Measurements from ENCODE around the gene GLIS1.
A peak's percentile ranks its signal among the peaks of the same experiment; 100 is the strongest.

The GLIS1 gene

DNA sequence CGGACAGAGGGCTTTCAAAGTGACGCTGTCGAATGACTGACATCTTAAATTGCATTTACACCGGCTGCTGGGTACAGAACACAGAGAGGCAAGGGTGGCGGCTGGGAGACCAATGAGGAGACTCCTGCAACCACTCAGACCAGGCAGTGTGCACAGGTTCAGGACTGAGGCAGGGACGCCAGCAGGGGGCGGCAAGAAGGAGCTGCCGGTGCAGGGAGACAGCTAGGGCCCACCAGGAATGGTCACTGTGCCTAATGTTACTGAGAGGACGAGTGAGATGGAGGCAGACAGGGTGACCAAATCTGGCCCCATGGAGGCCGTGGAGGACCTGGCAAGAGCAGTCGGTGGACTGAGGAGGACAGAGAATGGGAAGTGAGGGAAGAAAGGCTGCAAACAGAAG is 23.5 kb downstream of the GLIS1 start:
- Histone ChIP-seq H3K9me3 (ENCODE audit: control insufficient read depth, low read length) (no peaks in the 10 kb centered on the region), H3K27me3 (ENCODE audit: control insufficient read depth in 1 of 2, insufficient read depth in 1 of 2, low read length in 2 of 2) (peaks cover 0 to 60% of the 10 kb centered on the region in 2 experiments), H4K91ac (ENCODE audit: low read length) (no peak overlapping the region), H3K27ac (ENCODE audit: low read length, poor library complexity, severe bottlenecking) (no peak overlapping the region), H3K14ac (ENCODE audit: low read length in 2 of 2) (peak overlapping the region in 1 of 2 experiments; percentile 10), H3K23ac (ENCODE audit: low read length in 2 of 2) (peak overlapping the region in 1 of 2 experiments; percentile 6), H2BK5ac (ENCODE audit: low read depth, low read length, poor library complexity, severe bottlenecking) (no peak overlapping the region), H3K79me1 (replicated peaks; ENCODE audit: low read length, poor library complexity, severe bottlenecking) (peaks cover 44% of the 10 kb centered on the region), H4K8ac (ENCODE audit: low read length) (no peak overlapping the region), H2BK120ac (ENCODE audit: low read depth, low read length) (no peak overlapping the region), H3K4ac (ENCODE audit: low read depth in 1 of 2, low read length in 2 of 2) (no peak overlapping the region), H2AK5ac (ENCODE audit: low read length, severe bottlenecking) (no peak overlapping the region), H3K18ac (ENCODE audit: low read depth in 1 of 2, low read length in 2 of 2) (no peak overlapping the region), H3K4me1 (ENCODE audit: control insufficient read depth, insufficient read depth, low read depth, low read length) (peaks cover 11% of the 10 kb centered on the region), H3K4me2 (ENCODE audit: low read length, poor library complexity, severe bottlenecking) (no peak overlapping the region), H2BK12ac (ENCODE audit: low read length in 2 of 2) (no peak overlapping the region), H2AFZ (ENCODE audit: low read depth, low read length) (no peak overlapping the region), H3K36me3 (ENCODE audit: control insufficient read depth in 1 of 2, insufficient read depth in 2 of 2, low read depth in 1 of 2, low read length in 2 of 2) (peaks cover 0 to 25% of the 10 kb centered on the region in 2 experiments), H2BK15ac (ENCODE audit: low read depth, poor library complexity, severe bottlenecking) (no peak overlapping the region), H3K9ac (ENCODE audit: low read length) (no peak overlapping the region), H3K4me3 (ENCODE audit: insufficient read depth in 1 of 2, low read depth in 1 of 2, low read length in 2 of 2) (no peak overlapping the region)
- peak; percentile 26 for DNase-seq
- WGBS, result 51% methylated on average over 11 of the region's 11 CpGs

DNA sequence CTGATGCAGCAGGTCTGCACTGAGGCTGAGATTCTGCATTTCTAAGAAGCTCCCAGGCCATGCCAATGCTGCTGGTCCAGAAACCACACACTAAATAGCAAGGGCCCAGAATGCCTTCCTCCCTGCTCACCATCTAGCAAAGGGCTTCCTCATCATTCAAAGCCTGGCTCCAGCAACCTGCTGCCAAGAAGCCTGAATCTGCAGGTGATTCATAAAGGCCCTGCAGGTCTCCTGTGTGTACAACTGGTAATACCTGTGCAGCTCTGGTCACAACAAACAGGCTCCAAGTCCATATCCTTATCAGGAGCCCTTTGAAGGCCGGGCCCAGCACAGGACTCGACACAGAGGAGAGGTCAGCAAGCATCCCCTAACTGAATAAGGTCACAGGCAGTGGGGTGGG is 26.7 kb downstream of the GLIS1 start:
- peaks cover 0 to 28% of the 10 kb centered on the region in 2 experiments for H3K36me3 ChIP-seq (ENCODE audit: control insufficient read depth in 1 of 2, insufficient read depth in 2 of 2, low read depth in 1 of 2, low read length in 2 of 2)
- no peak overlapping the region for H4K8ac ChIP-seq (ENCODE audit: low read length)
- no peak overlapping the region for H3K4me2 ChIP-seq (ENCODE audit: low read length, poor library complexity, severe bottlenecking)
- no peak for DNase-seq
- no peak overlapping the region for H2AFZ ChIP-seq (ENCODE audit: low read depth, low read length)
- H3K9me3 ChIP-seq (ENCODE audit: control insufficient read depth, low read length), result no peaks in the 10 kb centered on the region
- H2BK120ac ChIP-seq (ENCODE audit: low read depth, low read length), result no peak overlapping the region
- no peak overlapping the region for H3K14ac ChIP-seq (ENCODE audit: low read length in 2 of 2)
- no peak overlapping the region for H3K9ac ChIP-seq (ENCODE audit: low read length)
- H3K4ac ChIP-seq (ENCODE audit: low read depth in 1 of 2, low read length in 2 of 2), result no peak overlapping the region
- no peak overlapping the region for H3K23ac ChIP-seq (ENCODE audit: low read length in 2 of 2)
- no peak overlapping the region for H3K4me3 ChIP-seq (ENCODE audit: insufficient read depth in 1 of 2, low read depth in 1 of 2, low read length in 2 of 2)
- H2BK15ac ChIP-seq (ENCODE audit: low read depth, poor library complexity, severe bottlenecking), result no peak overlapping the region
- peaks cover 44% of the 10 kb centered on the region for H3K79me1 ChIP-seq (replicated peaks; ENCODE audit: low read length, poor library complexity, severe bottlenecking)
- H2AK5ac ChIP-seq (ENCODE audit: low read length, severe bottlenecking), result no peak overlapping the region
- 74% methylated on average over 2 of the region's 2 CpGs for whole genome bisulfite sequencing
- no peak overlapping the region for H3K27ac ChIP-seq (ENCODE audit: low read length, poor library complexity, severe bottlenecking)
- H3K27me3 ChIP-seq (ENCODE audit: control insufficient read depth in 1 of 2, insufficient read depth in 1 of 2, low read length in 2 of 2), result peaks cover 0 to 60% of the 10 kb centered on the region in 2 experiments
- peaks cover 12% of the 10 kb centered on the region for H3K4me1 ChIP-seq (ENCODE audit: control insufficient read depth, insufficient read depth, low read depth, low read length)
- no peak overlapping the region for H2BK12ac ChIP-seq (ENCODE audit: low read length in 2 of 2)
- H2BK5ac ChIP-seq (ENCODE audit: low read depth, low read length, poor library complexity, severe bottlenecking), result no peak overlapping the region
- no peak overlapping the region for H4K91ac ChIP-seq (ENCODE audit: low read length)
- no peak overlapping the region for H3K18ac ChIP-seq (ENCODE audit: low read depth in 1 of 2, low read length in 2 of 2)

DNA sequence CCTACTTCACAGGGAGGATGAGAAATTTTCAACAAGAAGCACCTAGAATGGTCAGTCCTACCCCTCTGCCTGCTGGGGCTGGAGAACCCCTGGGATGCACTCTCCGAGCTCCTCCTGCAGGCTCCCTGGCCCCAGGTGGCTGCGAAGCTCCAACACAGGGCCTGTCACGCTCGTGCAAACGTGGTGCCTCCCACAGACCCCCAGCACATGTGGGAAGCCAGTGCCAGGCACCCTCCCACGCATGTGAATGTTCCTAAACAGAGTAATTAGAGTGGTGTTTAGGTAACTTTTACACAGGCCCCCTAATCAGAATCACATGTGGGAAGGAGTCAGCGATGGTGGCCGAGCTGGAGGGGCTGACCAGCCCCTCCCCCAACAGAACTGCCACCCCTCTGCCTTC is 28.4 kb downstream of the GLIS1 start:
- Histone ChIP-seq H3K4ac (ENCODE audit: low read depth in 1 of 2, low read length in 2 of 2) (no peak overlapping the region), H3K23ac (ENCODE audit: low read length in 2 of 2) (no peak overlapping the region), H4K91ac (ENCODE audit: low read length) (no peak overlapping the region), H3K4me2 (ENCODE audit: low read length, poor library complexity, severe bottlenecking) (no peak overlapping the region), H3K4me3 (ENCODE audit: insufficient read depth in 1 of 2, low read depth in 1 of 2, low read length in 2 of 2) (no peak overlapping the region), H3K36me3 (ENCODE audit: control insufficient read depth in 1 of 2, insufficient read depth in 2 of 2, low read depth in 1 of 2, low read length in 2 of 2) (peaks cover 0 to 25% of the 10 kb centered on the region in 2 experiments), H3K9me3 (ENCODE audit: control insufficient read depth, low read length) (no peaks in the 10 kb centered on the region), H2BK15ac (ENCODE audit: low read depth, poor library complexity, severe bottlenecking) (no peak overlapping the region), H3K27ac (ENCODE audit: low read length, poor library complexity, severe bottlenecking) (no peak overlapping the region), H3K18ac (ENCODE audit: low read depth in 1 of 2, low read length in 2 of 2) (no peak overlapping the region), H3K9ac (ENCODE audit: low read length) (no peak overlapping the region), H2AK5ac (ENCODE audit: low read length, severe bottlenecking) (no peak overlapping the region), H3K14ac (ENCODE audit: low read length in 2 of 2) (no peak overlapping the region), H2AFZ (ENCODE audit: low read depth, low read length) (no peak overlapping the region), H3K4me1 (ENCODE audit: control insufficient read depth, insufficient read depth, low read depth, low read length) (peaks cover 11% of the 10 kb centered on the region), H3K79me1 (replicated peaks; ENCODE audit: low read length, poor library complexity, severe bottlenecking) (peaks cover 41% of the 10 kb centered on the region), H2BK120ac (ENCODE audit: low read depth, low read length) (no peak overlapping the region), H2BK5ac (ENCODE audit: low read depth, low read length, poor library complexity, severe bottlenecking) (no peak overlapping the region), H4K8ac (ENCODE audit: low read length) (no peak overlapping the region), H3K27me3 (ENCODE audit: control insufficient read depth in 1 of 2, insufficient read depth in 1 of 2, low read length in 2 of 2) (peaks cover 0 to 63% of the 10 kb centered on the region in 2 experiments), H2BK12ac (ENCODE audit: low read length in 2 of 2) (no peak overlapping the region)
- DNase-seq, result no peak
- WGBS, result 74% methylated on average over 8 of the region's 8 CpGs

DNA sequence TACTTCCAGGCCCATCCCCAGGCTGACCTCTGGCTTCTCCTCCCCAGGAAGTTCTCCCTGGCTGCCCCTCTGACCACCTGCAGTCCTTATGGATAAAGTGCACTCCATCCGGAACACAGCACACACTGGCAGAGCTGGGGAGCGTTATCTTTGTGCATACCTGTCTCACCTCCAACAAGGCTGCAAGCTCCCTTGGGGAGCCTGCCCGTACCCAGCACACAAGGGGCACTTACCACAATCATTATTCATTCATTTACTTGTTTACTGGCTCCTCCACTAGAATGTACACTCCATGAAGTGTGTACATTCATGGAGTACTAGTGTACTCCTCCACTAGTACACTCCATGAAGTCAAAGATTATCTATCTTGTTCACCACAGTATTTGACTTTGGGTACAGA is 30.3 kb downstream of the GLIS1 start:
- WGBS, result 85% methylated on average over 3 of the region's 3 CpGs
- no peak overlapping the region for H3K4me3 ChIP-seq (ENCODE audit: insufficient read depth in 1 of 2, low read depth in 1 of 2, low read length in 2 of 2)
- H3K14ac ChIP-seq (ENCODE audit: low read length in 2 of 2), result no peak overlapping the region
- no peak overlapping the region for H2BK12ac ChIP-seq (ENCODE audit: low read length in 2 of 2)
- no peak overlapping the region for H2BK120ac ChIP-seq (ENCODE audit: low read depth, low read length)
- H3K36me3 ChIP-seq (ENCODE audit: control insufficient read depth in 1 of 2, insufficient read depth in 2 of 2, low read depth in 1 of 2, low read length in 2 of 2), result peaks cover 0 to 30% of the 10 kb centered on the region in 2 experiments
- peaks cover 0 to 71% of the 10 kb centered on the region in 2 experiments for H3K27me3 ChIP-seq (ENCODE audit: control insufficient read depth in 1 of 2, insufficient read depth in 1 of 2, low read length in 2 of 2)
- no peak for DNase-seq
- H3K9me3 ChIP-seq (ENCODE audit: control insufficient read depth, low read length), result no peaks in the 10 kb centered on the region
- H3K79me1 ChIP-seq (replicated peaks; ENCODE audit: low read length, poor library complexity, severe bottlenecking), result peaks cover 41% of the 10 kb centered on the region
- no peak overlapping the region for H2BK15ac ChIP-seq (ENCODE audit: low read depth, poor library complexity, severe bottlenecking)
- H3K9ac ChIP-seq (ENCODE audit: low read length), result no peak overlapping the region
- H3K4ac ChIP-seq (ENCODE audit: low read depth in 1 of 2, low read length in 2 of 2), result no peak overlapping the region
- no peak overlapping the region for H4K8ac ChIP-seq (ENCODE audit: low read length)
- H3K27ac ChIP-seq (ENCODE audit: low read length, poor library complexity, severe bottlenecking), result no peak overlapping the region
- H3K4me2 ChIP-seq (ENCODE audit: low read length, poor library complexity, severe bottlenecking), result no peak overlapping the region
- no peak overlapping the region for H3K18ac ChIP-seq (ENCODE audit: low read depth in 1 of 2, low read length in 2 of 2)
- H3K4me1 ChIP-seq (ENCODE audit: control insufficient read depth, insufficient read depth, low read depth, low read length), result peaks cover 9% of the 10 kb centered on the region
- no peak overlapping the region for H2BK5ac ChIP-seq (ENCODE audit: low read depth, low read length, poor library complexity, severe bottlenecking)
- H2AFZ ChIP-seq (ENCODE audit: low read depth, low read length), result no peak overlapping the region
- H2AK5ac ChIP-seq (ENCODE audit: low read length, severe bottlenecking), result no peak overlapping the region
- H3K23ac ChIP-seq (ENCODE audit: low read length in 2 of 2), result no peak overlapping the region
- no peak overlapping the region for H4K91ac ChIP-seq (ENCODE audit: low read length)
